ENCODE data around the gene BBC3. TPM values are rescaled to one million over a fixed set of nuclear protein-coding genes. Genes with fewer than 3 reads are reported as not detected.

The BBC3 gene
- total RNA-seq, 2 donors from 2014 or later: 2.5 to 2.9 TPM

GRCh38 chr19:47260476-47260875 is 29.5 kb upstream of the BBC3 start:
- Histone ChIP-seq H3K27ac (no peak overlapping the region), H3K27me3 (no peaks in the 10 kb centered on the region), H3K36me3 (peaks cover 70% of the 10 kb centered on the region), H3K4me1 (peaks cover 0 to 26% of the 10 kb centered on the region in 2 donors), H3K4me3 (no peak overlapping the region), H3K9me3 (no peaks in the 10 kb centered on the region)
- TF ChIP-seq CTCF (IDR thresholded peaks at IDR 0.05): no peak
- DNase-seq (ENCODE audit: low spot score): no peak

DNA sequence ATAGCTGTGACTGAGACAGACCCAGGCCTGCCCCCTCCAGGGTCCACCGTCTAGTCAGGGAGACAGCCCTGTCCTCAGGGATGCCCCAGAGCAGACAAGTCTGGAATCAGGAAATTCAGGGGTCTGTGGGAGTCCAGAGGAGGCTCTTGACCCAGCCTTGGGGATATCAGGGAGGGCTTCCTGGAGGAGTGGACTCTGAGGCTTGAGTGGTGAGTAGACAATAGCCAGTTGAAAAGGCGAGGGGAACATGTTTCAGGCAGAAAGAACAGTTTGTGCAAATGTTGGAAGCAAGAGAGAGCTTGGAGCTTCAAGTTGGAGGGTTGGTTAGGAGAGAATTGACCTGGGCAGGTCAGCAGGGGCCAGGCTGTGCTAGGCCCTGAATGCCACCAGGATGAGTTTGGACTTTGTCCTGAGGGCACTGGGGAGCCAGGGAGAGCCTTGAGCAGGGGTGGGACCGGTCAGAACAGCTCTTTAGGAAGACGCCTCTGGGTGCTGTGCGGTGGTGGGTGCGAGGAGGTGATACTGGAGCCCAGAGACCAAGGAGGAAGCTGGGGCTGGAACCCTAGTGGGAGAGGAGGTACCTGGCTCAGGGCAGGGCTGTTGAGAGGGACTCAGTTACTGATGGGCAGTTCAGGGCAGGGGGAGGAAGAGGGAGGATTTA is 28.0 kb upstream of the BBC3 start:
- no peak for TF ChIP-seq CTCF (IDR thresholded peaks at IDR 0.05)
- Histone ChIP-seq H3K4me1 (peaks cover 0 to 26% of the 10 kb centered on the region in 2 donors), H3K9me3 (no peaks in the 10 kb centered on the region), H3K36me3 (peaks cover 55% of the 10 kb centered on the region), H3K27ac (peak overlapping the region in 1 of 2 donors; percentile 15), H3K4me3 (no peak overlapping the region), H3K27me3 (no peaks in the 10 kb centered on the region)
- DNase-seq (ENCODE audit: low spot score): no peak

DNA sequence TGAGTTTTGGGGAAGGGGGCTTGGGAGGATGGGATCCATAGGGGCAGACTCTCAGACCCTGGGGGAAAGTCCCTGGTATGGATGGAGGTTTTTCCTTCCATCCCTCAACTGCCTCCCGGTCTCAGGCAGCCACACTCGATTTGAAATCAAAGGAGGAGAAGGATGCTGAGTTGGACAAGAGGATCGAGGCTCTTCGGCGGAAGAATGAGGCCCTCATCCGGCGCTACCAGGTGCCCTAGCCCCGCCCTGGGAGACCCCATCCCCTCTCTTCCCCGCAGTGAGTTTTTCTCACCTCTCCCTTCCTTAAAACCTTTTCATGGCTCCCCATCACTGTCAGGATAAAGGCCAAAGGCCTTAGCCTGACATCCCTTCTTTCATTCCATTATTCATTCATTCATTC is 27.4 kb upstream of the BBC3 start:
- no peak for DNase-seq (ENCODE audit: low spot score)
- H3K36me3 ChIP-seq: peaks cover 49% of the 10 kb centered on the region
- H3K4me1 ChIP-seq: peaks cover 0 to 26% of the 10 kb centered on the region in 2 donors
- no peaks in the 10 kb centered on the region for H3K27me3 ChIP-seq
- no peak for TF ChIP-seq CTCF (IDR thresholded peaks at IDR 0.05)
- no peaks in the 10 kb centered on the region for H3K9me3 ChIP-seq
- peak overlapping the region; percentile 91 to 94 for H3K27ac ChIP-seq
- peak overlapping the region in 1 of 2 donors; percentile 64 for H3K4me3 ChIP-seq

DNA sequence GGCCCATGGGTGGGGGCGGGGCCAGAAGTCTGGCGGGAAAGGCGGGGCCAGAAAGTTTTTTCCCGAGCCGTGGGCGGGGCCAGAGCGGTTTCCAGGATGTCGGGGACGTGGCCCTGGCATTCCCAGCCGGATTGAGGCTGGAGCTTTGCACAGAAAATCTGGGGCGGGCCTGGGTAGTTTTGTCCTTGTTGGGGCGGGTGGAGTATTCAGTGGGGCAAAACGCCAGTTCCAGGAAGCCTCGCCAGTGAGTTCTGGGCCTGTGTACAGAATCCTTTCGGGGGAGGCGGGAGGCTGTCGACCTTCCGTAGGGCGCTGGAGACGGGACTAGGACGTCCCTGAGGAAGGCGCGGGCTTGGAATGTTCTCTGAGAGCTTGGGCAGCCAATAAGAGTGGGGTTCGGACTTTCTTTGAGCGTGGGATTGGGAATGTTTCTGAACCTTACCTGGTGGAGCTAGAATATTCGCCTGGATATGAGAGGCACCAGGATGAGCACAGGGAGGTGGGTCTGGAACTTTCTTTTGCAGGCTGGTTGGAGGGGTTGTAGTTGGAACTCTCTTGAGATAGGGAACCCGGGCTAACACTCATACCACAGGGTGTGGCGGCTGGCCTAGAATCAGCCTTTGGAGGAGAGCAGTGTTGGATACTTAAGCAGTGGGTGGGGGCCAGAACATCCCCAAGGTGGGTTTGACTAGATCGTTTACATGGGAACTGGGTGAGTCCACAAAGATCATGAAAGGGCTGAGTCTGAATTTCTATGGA is 26.6 kb upstream of the BBC3 start:
- peak overlapping the region; percentile 91 to 94 for H3K27ac ChIP-seq
- no peak for DNase-seq (ENCODE audit: low spot score)
- peaks cover 42% of the 10 kb centered on the region for H3K36me3 ChIP-seq
- no peaks in the 10 kb centered on the region for H3K27me3 ChIP-seq
- peak overlapping the region; percentile 33 to 64 for H3K4me3 ChIP-seq
- H3K4me1 ChIP-seq: peaks cover 0 to 26% of the 10 kb centered on the region in 2 donors
- no peaks in the 10 kb centered on the region for H3K9me3 ChIP-seq
- no peak for TF ChIP-seq CTCF (IDR thresholded peaks at IDR 0.05)

GRCh38 chr19:47256693-47257410 is 25.9 kb upstream of the BBC3 start:
- H3K9me3 ChIP-seq: no peaks in the 10 kb centered on the region
- peak overlapping the region; percentile 64 to 67 for H3K4me3 ChIP-seq
- H3K4me1 ChIP-seq: peaks cover 0 to 26% of the 10 kb centered on the region in 2 donors
- H3K27me3 ChIP-seq: no peaks in the 10 kb centered on the region
- no peak for TF ChIP-seq CTCF (IDR thresholded peaks at IDR 0.05)
- peak; percentile 100 for DNase-seq (ENCODE audit: low spot score)
- H3K27ac ChIP-seq: peak overlapping the region; percentile 91 to 94
- peaks cover 35% of the 10 kb centered on the region for H3K36me3 ChIP-seq

Measured in right atrium auricular region (tissue), 2 donors.